Liver (tissue), 9 donors: Measurements from ENCODE around the gene ERGIC1. TPM values are rescaled to one million over a fixed set of nuclear protein-coding genes. Genes with fewer than 3 reads are reported as not detected.

Source experiments
- DNase-seq: peaks from one replicate; pipeline ENCODE4 v3.0.0-alpha.2; 2017; ENCODE audit warnings: low spot score
- H3K27ac ChIP-seq, 2 donors: one replicate each; pipeline ENCODE4 v1.7.0; 2013; ENCODE audit warnings: inconsistent platforms in 2 of 2, low read length in 2 of 2, control low read depth in 1 of 2, low read depth in 1 of 2, mild to moderate bottlenecking in 1 of 2
- H3K27me3 ChIP-seq, 4 donors: one replicate each; pipeline versions ENCODE4 v1.6.1 to v1.7.0; 2013; ENCODE audit warnings: low read length in 3 of 4, inconsistent platforms in 1 of 4, mild to moderate bottlenecking in 1 of 4, moderate library complexity in 1 of 4; ENCODE audit not compliant: control insufficient read depth in 4 of 4, insufficient read depth in 4 of 4
- H3K36me3 ChIP-seq, 4 donors: one replicate each; pipeline versions ENCODE4 v1.6.1 to v1.7.0; 2013; ENCODE audit warnings: low read length in 3 of 4, mild to moderate bottlenecking in 3 of 4, low read depth in 1 of 4, moderate library complexity in 1 of 4; ENCODE audit not compliant: control insufficient read depth in 4 of 4, insufficient read depth in 3 of 4
- H3K4me1 ChIP-seq, 4 donors: one replicate each; pipeline versions ENCODE4 v1.6.1 to v1.7.0; 2013; ENCODE audit warnings: low read length in 3 of 4, mild to moderate bottlenecking in 3 of 4, moderate library complexity in 1 of 4; ENCODE audit not compliant: control insufficient read depth in 4 of 4, insufficient read depth in 4 of 4
- H3K4me3 ChIP-seq, 3 donors: one replicate each; pipeline versions ENCODE4 v1.6.1 to v1.7.0; 2013; ENCODE audit warnings: low read length in 3 of 3, control low read depth in 1 of 3, low read depth in 1 of 3, mild to moderate bottlenecking in 1 of 3
- H3K9ac ChIP-seq, 2 donors: one replicate each; pipeline ENCODE4 v1.7.0; 2013; ENCODE audit warnings: low read length in 2 of 2, mild to moderate bottlenecking in 2 of 2, moderate library complexity in 2 of 2, control low read depth in 1 of 2, low read depth in 1 of 2
- H3K9me3 ChIP-seq, 4 donors: one replicate each; pipeline versions ENCODE4 v1.6.1 to v1.7.0; 2013; ENCODE audit warnings: low read length in 3 of 4; ENCODE audit not compliant: control insufficient read depth in 4 of 4
- ATF3 ChIP-seq: IDR thresholded peaks from 2 replicates; pipeline ENCODE4 v1.6.1; 2016; ENCODE audit warnings: antibody characterized with exemption
- CTCF ChIP-seq: fragments of 150-350 bp; IDR thresholded peaks from 2 replicates; pipeline ENCODE4 v1.5.1; 2017; ENCODE audit warnings: improper control_type of control experiment, low read depth, low read length; ENCODE audit not compliant: missing input control
- EGR1 ChIP-seq, 2 donors: IDR thresholded peaks; 2 replicates each; pipeline ENCODE4 v1.6.1; 2016 to 2018; ENCODE audit warnings: antibody characterized with exemption in 2 of 2, low read depth in 2 of 2
- FOXA1 ChIP-seq: IDR thresholded peaks from 2 replicates; pipeline ENCODE4 v1.6.1; 2016; ENCODE audit warnings: antibody characterized with exemption
- FOXA2 ChIP-seq: IDR thresholded peaks from 2 replicates; pipeline ENCODE4 v1.6.1; 2016; ENCODE audit warnings: antibody characterized with exemption
- GABPA ChIP-seq, 2 donors: IDR thresholded peaks in 1 of 2; conservative IDR thresholded peaks in 1 of 2; 2 replicates each; pipeline ENCODE4 v1.6.1; 2016; ENCODE audit warnings: antibody characterized with exemption in 2 of 2, mild to moderate bottlenecking in 1 of 2, moderate library complexity in 1 of 2
- HNF4A ChIP-seq, 2 donors: conservative IDR thresholded peaks; 2 replicates each; pipeline ENCODE4 v1.6.1; 2016; ENCODE audit warnings: antibody characterized with exemption in 2 of 2, mild to moderate bottlenecking in 2 of 2
- HNF4G ChIP-seq: IDR thresholded peaks from 2 replicates; pipeline ENCODE4 v1.6.1; 2016; ENCODE audit warnings: antibody characterized with exemption
- JUND ChIP-seq, 2 donors: IDR thresholded peaks; 2 replicates each; pipeline ENCODE4 v1.6.1; 2016; ENCODE audit warnings: antibody characterized with exemption in 2 of 2
- MAX ChIP-seq: IDR thresholded peaks from 2 replicates; pipeline ENCODE4 v1.6.1; 2016; ENCODE audit warnings: antibody characterized with exemption
- NR2F2 ChIP-seq: IDR thresholded peaks from 2 replicates; pipeline ENCODE4 v1.6.1; 2016; ENCODE audit warnings: antibody characterized with exemption
- RAD21 ChIP-seq, 2 donors: IDR thresholded peaks; 2 replicates each; pipeline ENCODE4 v1.6.1; 2016; ENCODE audit warnings: antibody characterized with exemption in 2 of 2, mild to moderate bottlenecking in 2 of 2
- REST ChIP-seq: IDR thresholded peaks from 2 replicates; pipeline ENCODE4 v1.6.1; 2016; ENCODE audit warnings: antibody characterized with exemption, mild to moderate bottlenecking
- RXRA ChIP-seq, 2 donors: IDR thresholded peaks; 2 replicates each; pipeline ENCODE4 v1.6.1; 2017 to 2018; ENCODE audit warnings: antibody characterized with exemption in 2 of 2, mild to moderate bottlenecking in 1 of 2
- SP1 ChIP-seq: IDR thresholded peaks from 2 replicates; pipeline ENCODE4 v1.6.1; 2018; ENCODE audit warnings: antibody characterized with exemption, mild to moderate bottlenecking
- TAF1 ChIP-seq: conservative IDR thresholded peaks from 2 replicates; pipeline ENCODE4 v1.6.1; 2016; ENCODE audit warnings: antibody characterized with exemption, mild to moderate bottlenecking
- YY1 ChIP-seq: IDR thresholded peaks from 2 replicates; pipeline ENCODE4 v1.6.1; 2016; ENCODE audit warnings: antibody characterized with exemption, mild to moderate bottlenecking
- ZBTB33 ChIP-seq: IDR thresholded peaks from 2 replicates; pipeline ENCODE4 v1.6.1; 2016; ENCODE audit warnings: antibody characterized with exemption
- WGBS: extraction: QIAGEN DNeasy Blood & Tissue Kit; methylation state at CpG from one replicate; pipeline ENCODE4 v1.1.7; 2013; 5-methylcytosine and 5-hydroxymethylcytosine counted together
- polyA plus RNA-seq, 2 donors: library from polyadenylated mRNA; stranded (reverse) in 1 of 2; unstranded in 1 of 2; fragments of 200-250 nt in 1 of 2; fragments of >200 nt in 1 of 2; fragmentation: Nextera tagmentation in 1 of 2; extraction: Ambion mirVana in 1 of 2; gene quantifications; one replicate each; pipeline versions ENCODE4 v1.2.1 to v1.2.3, GENCODE V29; 2013 to 2015
- total RNA-seq, 2 donors: library from RNA; depleted of rRNA; stranded (reverse); fragments of >200 nt; gene quantifications; one replicate each; pipeline ENCODE4 v1.2.3, GENCODE V29; 2014
- donor health status: healthy.
- donor health status: healthy.
- donor health status: healthy.
- donor health status: healthy.
- donor health status: healthy.

Gene ERGIC1
- total and polyA plus RNA-seq, 4 donors, result 45.4 to 155 (median 101) TPM

- Histone ChIP-seq H3K27me3 (no peaks in the 10 kb centered on the region), H3K4me3 (no peak overlapping the region), H3K36me3 (peaks cover 0 to 4% (median 2%) of the 10 kb centered on the region in 4 donors), H3K9ac (no peak overlapping the region), H3K4me1 (peaks cover 16 to 69% (median 45%) of the 10 kb centered on the region in 4 donors), H3K27ac (peak overlapping the region; percentile 88 to 94), H3K9me3 (no peaks in the 10 kb centered on the region)
- 38% methylated on average over 7 of the region's 7 CpGs for WGBS
- TF ChIP-seq NR2F2 (peak; percentile 40), RXRA (IDR thresholded peaks at IDR 0.05) (peak; percentile 99 to 100), FOXA1 (peak; percentile 80), CTCF (peak; percentile 45), GABPA (IDR thresholded peaks at IDR 0.05 in 1 of 2, conservative IDR thresholded peaks at IDR 0.05 in 1 of 2) (peak in 1 of 2 donors; percentile 45), ZBTB33 (peak; percentile 77), SP1 (peak; percentile 98), JUND (IDR thresholded peaks at IDR 0.05) (peak; percentile 64 to 82), MAX (peak; percentile 90), RAD21 (IDR thresholded peaks at IDR 0.05) (peak; percentile 67 to 75), ATF3 (peak; percentile 68), HNF4G (peak; percentile 92), FOXA2 (peak; percentile 73), EGR1 (IDR thresholded peaks at IDR 0.05; ENCODE audit: low read depth in 2 of 2) (peak in 1 of 2 donors; percentile 73), HNF4A (conservative IDR thresholded peaks at IDR 0.05) (peak; percentile 96 to 98), TAF1 (no peak), REST (peak; percentile 83), YY1 (no peak)
- no peak for DNase-seq
Observed at GRCh38 chr5:172892713-172893112, 58.7 kb downstream of the ERGIC1 start.
